Natural killer cell (primary cell): ENCODE results near the gene TTLL11. TPM values are rescaled to one million over a fixed set of nuclear protein-coding genes. Genes with fewer than 3 reads are reported as not detected.
"Not testable (repeated sequence)": the region's sequence is repeated elsewhere in the genome, so short reads cannot be mapped to it uniquely, and the experiment has no call there.

Source experiments
- ATAC-seq, 3 donors: fragments of 150-1000 bp in 2 of 3; fragments of 200-7000 bp in 1 of 3; cut with Tn5 transposase; 1 replicate in 1 of 3; 2 replicates in 2 of 3; pipeline ENCODE4 v1.10.0; 2021; ENCODE audit warnings: mild to moderate bottlenecking in 2 of 3, moderate library complexity in 2 of 3
- DNase-seq, 2 donors: peaks; one replicate each; pipeline versions ENCODE4 v3.0.0 to v3.0.0-alpha.2; 2013 to 2021; ENCODE audit warnings: mixed read lengths in 1 of 2
- H3K27ac ChIP-seq: one replicate; pipeline ENCODE4 v1.5.1; 2013; ENCODE audit warnings: mild to moderate bottlenecking, low read length
- H3K27me3 ChIP-seq: one replicate; pipeline ENCODE4 v1.6.1; 2013; ENCODE audit warnings: low read length; ENCODE audit not compliant: control insufficient read depth, insufficient read depth
- H3K36me3 ChIP-seq: one replicate; pipeline ENCODE4 v1.6.1; 2013; ENCODE audit warnings: low read length; ENCODE audit not compliant: control insufficient read depth, insufficient read depth
- H3K4me1 ChIP-seq: one replicate; pipeline ENCODE4 v1.6.1; 2013; ENCODE audit warnings: low read length; ENCODE audit not compliant: control insufficient read depth, insufficient read depth
- H3K4me3 ChIP-seq: one replicate; pipeline ENCODE4 v1.5.1; 2013; ENCODE audit warnings: low read length
- H3K9me3 ChIP-seq: one replicate; pipeline ENCODE4 v1.6.1; 2013; ENCODE audit warnings: low read length; ENCODE audit not compliant: control insufficient read depth, insufficient read depth
- H3K27ac Mint-ChIP-seq, 2 donors: one replicate each; pipeline ENCODE4 v1.8.0; 2022; ENCODE audit warnings: mild to moderate bottlenecking in 2 of 2, mixed read lengths in 2 of 2, moderate library complexity in 1 of 2
- H3K27me3 Mint-ChIP-seq, 2 donors: one replicate each; pipeline ENCODE4 v1.8.0; 2022; ENCODE audit warnings: low read depth in 2 of 2, mixed read lengths in 2 of 2
- H3K36me3 Mint-ChIP-seq: one replicate; pipeline ENCODE4 v1.8.0; 2022; ENCODE audit warnings: mixed read lengths
- H3K4me1 Mint-ChIP-seq, 2 donors: one replicate each; pipeline ENCODE4 v1.8.0; 2022; ENCODE audit warnings: mixed read lengths in 2 of 2
- H3K4me3 Mint-ChIP-seq: one replicate; pipeline ENCODE4 v1.8.0; 2022; ENCODE audit warnings: mild to moderate bottlenecking, moderate library complexity, mixed read lengths
- H3K9me3 Mint-ChIP-seq, 2 donors: one replicate each; pipeline ENCODE4 v1.8.0; 2022; ENCODE audit warnings: mixed read lengths in 2 of 2
- WGBS: methylation state at CpG from one replicate; pipeline ENCODE4 v1.1.7; 2013; ENCODE audit warnings: missing lambda C conversion rate; ENCODE audit not compliant: insufficient coverage; 5-methylcytosine and 5-hydroxymethylcytosine counted together
- intact Hi-C: fragments of 100-400 bp; cut with micrococcal nuclease; formaldehyde crosslinking; loops from one replicate; pipeline ENCODE4 v1.14.2; 2022
- total RNA-seq, 4 donors: library from RNA; stranded (reverse); fragments of 120-200 nt in 1 of 4; gene quantifications; one replicate each; pipeline versions ENCODE4 v1.2.3 to v1.2.4, GENCODE V29; 2013 to 2022
- TF ChIP-seq, protein P1 (sequence below): fragments of 200-600 bp; IDR thresholded peaks from one replicate; pipeline ENCODE4 v1.8.0; 2022; ENCODE audit warnings: antibody characterized with exemption

TTLL11 gene
- total RNA-seq, 3 donors from 2014 or later (not counting 1 experiment from before 2014, with no cell fraction given): 3.4 to 4.6 (median 3.6) TPM

DNA sequence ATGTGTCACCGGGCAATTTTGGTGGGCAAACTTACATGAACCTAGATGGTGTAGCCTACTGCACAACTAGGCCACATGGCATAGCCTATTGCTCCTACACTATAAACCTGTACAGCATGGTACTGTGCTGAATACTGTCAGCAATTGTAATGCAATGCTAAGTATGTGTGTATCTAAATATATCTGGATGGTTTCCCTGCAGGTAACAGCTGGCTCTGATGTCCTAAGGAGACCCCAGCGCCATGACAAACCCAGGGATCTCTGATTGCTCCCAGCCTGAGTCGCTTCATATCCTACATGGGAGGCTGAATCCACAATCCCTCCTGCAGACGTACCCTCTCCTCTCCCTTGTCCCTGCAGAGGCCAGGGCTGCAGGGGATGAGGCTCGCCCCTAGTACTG lies 26.6 kb upstream of the TTLL11 start:
- Histone ChIP-seq H3K27me3 (no peaks in the 10 kb centered on the region), H3K36me3 (no peaks in the 10 kb centered on the region), H3K4me3 (no peak overlapping the region), H3K9me3 (no peaks in the 10 kb centered on the region), H3K4me1 (no peaks in the 10 kb centered on the region), H3K27ac (no peak overlapping the region)
- intact Hi-C loops: loop anchor here (10.0 kb wide), 1 partner anchor 145 kb away; the partner anchor contains the start of genes MRRF and RBM18
- Mint-ChIP-seq H3K9me3 (no peaks in the 10 kb centered on the region), H3K27ac (no peak overlapping the region), H3K4me3 (no peak overlapping the region), H3K27me3 (peaks cover 3 to 8% of the 10 kb centered on the region in 2 donors), H3K36me3 (no peaks in the 10 kb centered on the region), H3K4me1 (peaks cover under 1 to 5% of the 10 kb centered on the region in 2 donors)
- TF ChIP-seq, protein P1, sequence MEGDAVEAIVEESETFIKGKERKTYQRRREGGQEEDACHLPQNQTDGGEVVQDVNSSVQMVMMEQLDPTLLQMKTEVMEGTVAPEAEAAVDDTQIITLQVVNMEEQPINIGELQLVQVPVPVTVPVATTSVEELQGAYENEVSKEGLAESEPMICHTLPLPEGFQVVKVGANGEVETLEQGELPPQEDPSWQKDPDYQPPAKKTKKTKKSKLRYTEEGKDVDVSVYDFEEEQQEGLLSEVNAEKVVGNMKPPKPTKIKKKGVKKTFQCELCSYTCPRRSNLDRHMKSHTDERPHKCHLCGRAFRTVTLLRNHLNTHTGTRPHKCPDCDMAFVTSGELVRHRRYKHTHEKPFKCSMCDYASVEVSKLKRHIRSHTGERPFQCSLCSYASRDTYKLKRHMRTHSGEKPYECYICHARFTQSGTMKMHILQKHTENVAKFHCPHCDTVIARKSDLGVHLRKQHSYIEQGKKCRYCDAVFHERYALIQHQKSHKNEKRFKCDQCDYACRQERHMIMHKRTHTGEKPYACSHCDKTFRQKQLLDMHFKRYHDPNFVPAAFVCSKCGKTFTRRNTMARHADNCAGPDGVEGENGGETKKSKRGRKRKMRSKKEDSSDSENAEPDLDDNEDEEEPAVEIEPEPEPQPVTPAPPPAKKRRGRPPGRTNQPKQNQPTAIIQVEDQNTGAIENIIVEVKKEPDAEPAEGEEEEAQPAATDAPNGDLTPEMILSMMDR: no peak
- 87% methylated on average over 5 of the region's 5 CpGs for WGBS
- DNase-seq (no peak), ATAC-seq (no peak)

DNA sequence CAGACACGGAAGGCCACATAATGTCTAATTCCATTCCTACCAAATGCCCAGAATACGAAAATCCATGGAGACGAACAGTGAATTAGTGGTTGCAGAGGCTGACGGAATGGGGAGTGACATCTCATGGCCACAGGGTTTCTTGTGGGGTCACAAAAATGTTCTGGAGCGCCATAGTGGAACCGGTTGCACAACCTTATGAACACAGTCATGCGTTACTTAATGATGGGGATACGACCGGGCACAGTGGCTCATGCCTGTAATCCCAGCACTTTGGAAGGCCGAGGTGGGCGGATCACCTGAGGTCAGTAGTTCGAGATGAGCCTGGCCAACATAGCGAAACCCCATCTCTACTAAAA lies 26.0 kb upstream of the TTLL11 start:
- Histone ChIP-seq H3K9me3 (no peaks in the 10 kb centered on the region), H3K4me3 (no peak overlapping the region), H3K27ac (no peak overlapping the region), H3K4me1 (no peaks in the 10 kb centered on the region), H3K27me3 (no peaks in the 10 kb centered on the region), H3K36me3 (no peaks in the 10 kb centered on the region)
- Mint-ChIP-seq H3K27ac (no peak overlapping the region), H3K9me3 (no peaks in the 10 kb centered on the region), H3K4me1 (peaks cover 0 to 5% of the 10 kb centered on the region in 2 donors), H3K27me3 (peaks cover 2 to 4% of the 10 kb centered on the region in 2 donors), H3K36me3 (no peaks in the 10 kb centered on the region), H3K4me3 (no peak overlapping the region)
- DNase-seq: no peak
- no peak for ATAC-seq
- TF ChIP-seq, protein P1: no peak
- 90% methylated on average over 13 of the region's 13 CpGs for WGBS
- intact Hi-C loops: no loop called here

DNA sequence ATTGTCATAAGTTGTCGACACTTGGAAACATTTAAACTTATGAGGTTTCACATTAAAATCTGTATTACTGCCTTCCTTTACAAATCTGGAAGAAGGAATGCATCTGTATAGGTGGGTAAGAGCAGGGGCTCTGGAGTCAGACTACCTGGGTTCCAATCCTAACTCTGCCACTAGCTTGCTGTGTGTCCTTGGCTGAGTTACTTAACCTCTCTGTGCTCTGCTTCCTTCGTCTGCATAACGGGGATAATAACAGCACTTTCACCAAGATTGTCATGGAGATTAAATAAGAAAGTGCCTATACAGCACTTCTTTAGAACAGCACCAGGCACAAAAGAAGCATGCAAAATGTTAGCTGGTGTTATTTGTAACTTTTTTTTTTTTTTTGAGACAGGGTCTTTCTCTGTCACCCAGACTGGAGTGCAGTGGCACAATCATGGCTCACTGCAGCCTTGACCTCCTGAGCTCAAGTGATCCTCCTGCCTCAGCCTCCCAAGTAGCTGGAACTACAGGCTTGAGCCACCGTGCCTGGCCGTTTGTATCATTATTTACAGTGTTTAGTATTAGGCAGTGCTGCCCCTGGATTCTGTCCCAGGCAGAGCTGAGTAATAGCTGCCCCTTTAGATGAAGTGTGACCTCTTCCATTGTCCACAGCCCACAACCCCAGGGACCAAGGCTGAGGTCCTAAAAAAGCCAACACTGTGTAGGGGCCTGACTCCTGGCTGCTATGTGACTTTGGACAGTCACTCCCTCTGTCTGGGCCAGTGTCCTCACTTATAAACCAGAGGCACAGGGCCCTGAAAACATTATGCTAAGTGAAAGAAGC lies 25.4 kb upstream of the TTLL11 start:
- no peaks in the 10 kb centered on the region for H3K36me3 Mint-ChIP-seq

DNA sequence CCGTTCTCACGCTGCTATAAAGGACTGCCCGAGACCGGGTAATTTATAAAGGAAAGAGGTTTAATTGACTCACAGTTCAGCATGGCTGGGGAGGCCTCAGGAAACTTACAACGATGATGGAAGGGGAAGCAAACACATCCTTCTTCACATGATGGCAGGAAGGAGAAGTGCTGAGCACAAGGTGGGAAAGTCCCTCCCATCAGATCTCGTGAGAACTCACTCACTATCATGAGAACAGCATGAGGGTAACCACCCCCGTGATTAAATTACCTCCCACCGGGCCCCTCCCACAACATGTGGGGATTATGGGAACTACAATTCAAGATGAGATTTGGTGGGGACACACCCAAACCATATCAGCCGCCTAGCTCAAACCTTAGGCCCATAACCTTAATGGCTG lies 24.1 kb upstream of the TTLL11 start:
- H3K4me3 ChIP-seq, H3K27me3 Mint-ChIP-seq, ATAC-seq, intact Hi-C loops, H3K27ac Mint-ChIP-seq, H3K4me1 Mint-ChIP-seq, H3K9me3 ChIP-seq, H3K36me3 ChIP-seq, H3K36me3 Mint-ChIP-seq, H3K4me1 ChIP-seq, H3K27me3 ChIP-seq, H3K27ac ChIP-seq, H3K4me3 Mint-ChIP-seq, DNase-seq, H3K9me3 Mint-ChIP-seq: not testable (repeated sequence)
- WGBS: 65% methylated on average over 7 of the region's 9 CpGs

More for the DNA sequence above, 25.4 kb upstream of the TTLL11 start:
- Histone ChIP-seq H3K27me3 (no peaks in the 10 kb centered on the region), H3K4me3 (no peak overlapping the region), H3K36me3 (no peaks in the 10 kb centered on the region), H3K27ac (no peak overlapping the region), H3K9me3 (no peaks in the 10 kb centered on the region), H3K4me1 (no peaks in the 10 kb centered on the region)
- no peak for ATAC-seq
- peaks cover 0 to 5% of the 10 kb centered on the region in 2 donors for H3K4me1 Mint-ChIP-seq
- no peak overlapping the region for H3K27ac Mint-ChIP-seq
- intact Hi-C loops: no loop called here
- no peak for DNase-seq
- no peaks in the 10 kb centered on the region for H3K9me3 Mint-ChIP-seq
- TF ChIP-seq, protein P1: no peak
- peaks cover 0 to 4% of the 10 kb centered on the region in 2 donors for H3K27me3 Mint-ChIP-seq
- WGBS: 83% methylated on average over 5 of the region's 5 CpGs
- no peak overlapping the region for H3K4me3 Mint-ChIP-seq
